Endothelial cell of umbilical vein (primary cell): ENCODE results near the gene TXNRD1. TPM values are rescaled to one million over a fixed set of nuclear protein-coding genes. Genes with fewer than 3 reads are reported as not detected.

Experiments used
- BruUV-seq: library from RNA; stranded (reverse); fragments of 400-500 nt; replicated peaks from 2 replicates; lab custom pipeline; 2021; lab: Mats Ljungman, UMichigan
- CTCF ChIA-PET: fragments of 300-600, 350-600 bp; sonication (Branson Sonifier 250); formaldehyde crosslinking; loops from one replicate; lab custom pipeline; 2021; ENCODE audit warnings: antibody characterized with exemption, inconsistent platforms; lab: Charles Lee
- POLR2A ChIA-PET: fragments of 300-600, 350-600 bp; sonication (Branson Sonifier 250); formaldehyde crosslinking; loops from one replicate; lab custom pipeline; 2021; ENCODE audit warnings: antibody characterized with exemption, inconsistent platforms; lab: Charles Lee
- DNase-seq: peaks from one replicate; pipeline ENCODE4 v3.0.0-alpha.2; 2011; ENCODE audit warnings: low read depth, low spot score
- FAIRE-seq: peaks from 2 replicates; lab custom pipeline; 2011; peaks lifted over from hg19 to GRCh38; lab: Jason Lieb, UNC
- H2AFZ ChIP-seq: 2 replicates; pipeline ENCODE4 v1.6.0; 2012; ENCODE audit warnings: low read depth, low read length, control low read depth, inconsistent platforms
- H3K27ac ChIP-seq: 2 replicates; pipeline ENCODE4 v1.5.1; 2011; ENCODE audit warnings: low read depth, mild to moderate bottlenecking, control low read depth, low read length, moderate library complexity; ENCODE audit not compliant: insufficient read depth
- H3K27me3 ChIP-seq, 2 experiments: 2 replicates each; pipeline versions ENCODE4 v1.6.0 to v1.6.1; 2011; ENCODE audit warnings: low read length in 2 of 2, mixed read lengths in 1 of 2; ENCODE audit not compliant: control insufficient read depth in 2 of 2, insufficient read depth in 2 of 2
- H3K36me3 ChIP-seq, 2 experiments: 2 replicates in 1 of 2; 3 replicates in 1 of 2; pipeline ENCODE4 v1.5.1; 2011; ENCODE audit warnings: low read length in 2 of 2, mild to moderate bottlenecking in 1 of 2, moderate library complexity in 1 of 2; ENCODE audit not compliant: control insufficient read depth in 2 of 2, insufficient read depth in 2 of 2; ENCODE audit errors: extremely low read depth in 1 of 2
- H3K4me1 ChIP-seq: 3 replicates; pipeline ENCODE4 v1.5.1; 2011; ENCODE audit warnings: mild to moderate bottlenecking, low read length; ENCODE audit not compliant: control insufficient read depth, insufficient read depth; ENCODE audit errors: extremely low read depth
- H3K4me2 ChIP-seq: 2 replicates; pipeline ENCODE4 v1.6.1; 2011; ENCODE audit warnings: low read length, control low read depth, mixed read lengths; ENCODE audit not compliant: insufficient read depth
- H3K4me3 ChIP-seq, 3 experiments: fragments of 200-600 bp in 1 of 3; sonication (generic), shearing (Covaris generic) in 1 of 3; replicated peaks in 1 of 3; 2 replicates each; pipeline ENCODE4 v1.5.1; 2011 to 2016; ENCODE audit warnings: control low read depth in 3 of 3, low read length in 3 of 3, mild to moderate bottlenecking in 2 of 3, inconsistent platforms in 1 of 3, low read depth in 1 of 3, moderate library complexity in 1 of 3; ENCODE audit not compliant: insufficient read depth in 1 of 3
- H3K79me2 ChIP-seq: 2 replicates; pipeline ENCODE4 v1.6.0; 2012; ENCODE audit warnings: low read length, inconsistent platforms; ENCODE audit not compliant: control insufficient read depth, insufficient read depth
- H3K9ac ChIP-seq: replicated peaks from 2 replicates; pipeline ENCODE3; 2011; ENCODE audit warnings: low read length, control low read depth; ENCODE audit not compliant: insufficient read depth; ENCODE audit errors: extremely low read depth
- H3K9me1 ChIP-seq: replicated peaks from 3 replicates; pipeline ENCODE4 v1.6.0; 2011; ENCODE audit warnings: mild to moderate bottlenecking, low read length; ENCODE audit not compliant: control insufficient read depth, insufficient read depth; ENCODE audit errors: extremely low read depth
- H3K9me3 ChIP-seq: replicated peaks from 2 replicates; pipeline ENCODE4 v1.5.1; 2012; ENCODE audit warnings: low read length, inconsistent platforms; ENCODE audit not compliant: control insufficient read depth, insufficient read depth
- H4K20me1 ChIP-seq: replicated peaks from 2 replicates; pipeline ENCODE3; 2011; ENCODE audit warnings: mild to moderate bottlenecking, low read length; ENCODE audit not compliant: control insufficient read depth, insufficient read depth; ENCODE audit errors: extremely low read depth
- EZH2 ChIP-seq: IDR thresholded peaks from 2 replicates; pipeline ENCODE4 v1.6.1; 2012; ENCODE audit warnings: borderline replicate concordance, low read depth, mild to moderate bottlenecking, moderate library complexity, low read length, inconsistent platforms; ENCODE audit not compliant: severe bottlenecking
- FOS ChIP-seq: IDR thresholded peaks from 2 replicates; pipeline ENCODE4 v1.6.1; 2011; ENCODE audit warnings: mild to moderate bottlenecking, low read length, moderate library complexity, borderline replicate concordance; ENCODE audit not compliant: insufficient read depth
- GATA2 ChIP-seq: IDR thresholded peaks from 2 replicates; pipeline ENCODE4 v1.7.0; 2011; ENCODE audit warnings: low read depth, mild to moderate bottlenecking, moderate library complexity, mixed read lengths, low read length; ENCODE audit not compliant: insufficient read length, insufficient read depth
- JUN ChIP-seq: IDR thresholded peaks from 2 replicates; pipeline ENCODE4 v1.6.1; 2011; ENCODE audit warnings: borderline replicate concordance, low read depth; ENCODE audit not compliant: insufficient read length, insufficient read depth
- MYC ChIP-seq: IDR thresholded peaks from one replicate; pipeline ENCODE4 v1.6.1; 2011; ENCODE audit warnings: mild to moderate bottlenecking, low read depth, low read length
- POLR2A ChIP-seq: IDR thresholded peaks from 2 replicates; pipeline ENCODE4 v1.6.1; 2012; ENCODE audit warnings: low read depth, mild to moderate bottlenecking, control low read depth, low read length
- POLR2AphosphoS5 ChIP-seq: IDR thresholded peaks from 2 replicates; pipeline ENCODE4 v1.6.1; 2012; ENCODE audit warnings: low read depth, mild to moderate bottlenecking, control low read depth, low read length, moderate library complexity; ENCODE audit not compliant: insufficient read depth
- dilution Hi-C: fragments of 300-500 bp; cut with MboI; formaldehyde crosslinking; loops from one replicate; pipeline ENCODE4 v1.15.0; 2019; ENCODE audit warnings: low sequenced_read_pairs; ENCODE audit not compliant: extremely low pct_ligation_motif_present
- intact Hi-C: fragments of 100-400 bp; cut with micrococcal nuclease; formaldehyde crosslinking; loops from one replicate; pipeline ENCODE4 v1.10.0; 2022
- polyA plus RNA-seq, 4 experiments: library from polyadenylated mRNA; depleted of rRNA in 3 of 4; stranded (reverse) in 3 of 4; unstranded in 1 of 4; fragments of >200 nt; gene quantifications; 2 replicates each; pipeline versions ENCODE4 v1.2.1 to v1.2.3, GENCODE V29; 2011 to 2012; ENCODE audit warnings: missing spikeins in 1 of 4
- total RNA-seq: library from RNA; stranded (reverse); gene quantifications from 2 replicates; pipeline ENCODE4 v1.2.3, GENCODE V29; 2021
- TF ChIP-seq, protein P1 (sequence below): IDR thresholded peaks from 2 replicates; pipeline ENCODE4 v1.6.1; 2011; ENCODE audit not compliant: insufficient read depth, insufficient read length
- TF ChIP-seq, protein P2 (sequence below), 2 donors: IDR thresholded peaks; 1 replicate in 1 of 2; 2 replicates in 1 of 2; pipeline ENCODE4 v1.5.1; 2011; ENCODE audit warnings: low read length in 2 of 2, mild to moderate bottlenecking in 2 of 2, moderate library complexity in 2 of 2, control low read depth in 1 of 2, inconsistent platforms in 1 of 2, low read depth in 1 of 2; ENCODE audit not compliant: insufficient read depth in 1 of 2; ENCODE audit errors: extremely low read depth in 1 of 2

TXNRD1 gene
- total and polyA plus RNA-seq, 2 donors (not counting 3 experiments of a cell fraction or from before 2014, with no cell fraction given), result 309 to 566 TPM

DNA sequence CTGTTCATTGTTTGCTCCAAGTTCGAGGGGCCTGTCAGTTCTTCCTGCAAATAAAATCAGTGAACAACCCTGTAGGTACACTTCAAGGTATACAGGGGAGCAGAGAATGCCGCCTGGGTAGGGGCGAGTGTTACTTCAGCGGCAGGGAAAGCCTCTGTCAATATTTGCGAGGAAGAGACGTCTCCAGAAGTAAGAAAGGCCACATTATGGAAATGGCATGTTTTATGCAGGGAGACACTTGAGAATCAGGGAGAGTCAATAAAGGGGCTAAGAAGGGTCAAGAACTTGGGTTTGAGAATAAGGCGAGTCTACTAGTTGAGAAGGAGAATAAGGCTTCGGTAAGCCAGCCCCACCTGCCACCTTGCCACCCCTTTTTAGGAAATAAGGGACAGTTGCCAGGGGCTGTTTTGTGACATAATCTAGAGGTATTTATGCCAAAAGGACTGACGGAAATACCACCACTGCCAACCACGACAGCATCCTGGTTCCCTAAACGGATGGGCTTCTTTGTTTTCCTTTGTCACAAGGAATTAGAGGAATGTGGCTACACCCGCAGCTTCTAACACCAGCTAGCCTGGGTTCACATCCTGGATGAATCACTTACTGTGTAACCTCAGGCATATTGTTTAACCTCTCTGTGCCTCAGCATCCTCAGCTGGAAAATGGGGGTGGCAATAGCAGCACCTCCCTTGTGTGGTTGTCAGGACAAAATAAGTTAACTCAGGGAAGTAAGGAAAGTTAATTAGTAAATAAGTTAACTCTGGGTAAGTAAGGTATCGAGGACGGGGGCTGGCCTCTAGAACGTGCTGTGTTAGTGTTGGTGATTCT lies 155.7 kb downstream of the TXNRD1 start:
- no TSS peak for BruUV-seq
- Histone ChIP-seq H3K27me3 (no peaks in the 10 kb centered on the region), H4K20me1 (no peaks in the 10 kb centered on the region), H3K9ac (peak overlapping the region; percentile 8), H3K4me1 (peaks cover 20% of the 10 kb centered on the region), H3K9me1 (no peaks in the 10 kb centered on the region), H3K4me3 (no peak overlapping the region), H3K4me2 (peak overlapping the region; percentile 35), H2AFZ (peak overlapping the region; percentile 7), H3K9me3 (peaks cover 3% of the 10 kb centered on the region), H3K36me3 (no peaks in the 10 kb centered on the region), H3K79me2 (no peaks in the 10 kb centered on the region), H3K27ac (peak overlapping the region; percentile 73)
- DNase-seq (peak; percentile 62), FAIRE-seq (peak; percentile 98)
- ChIA-PET POLR2A (no interaction called here), CTCF (interaction anchor here (2.7 kb wide), 1 partner anchor 10 kb away, joined by 28 read pairs; no protein-coding TSS in a partner anchor)
- intact Hi-C loops (loop anchor here (5.0 kb wide), 1 partner anchor 586 kb away; the partner anchor contains the start of gene SLC41A2), dilution Hi-C loops (no loop called here)
- TF ChIP-seq FOS, result peak; percentile 70
- TF ChIP-seq POLR2AphosphoS5, result peak; percentile 89
- TF ChIP-seq GATA2, result no peak
- peak; percentile 41 for TF ChIP-seq POLR2A
- TF ChIP-seq MYC, result no peak
- TF ChIP-seq, protein P1, sequence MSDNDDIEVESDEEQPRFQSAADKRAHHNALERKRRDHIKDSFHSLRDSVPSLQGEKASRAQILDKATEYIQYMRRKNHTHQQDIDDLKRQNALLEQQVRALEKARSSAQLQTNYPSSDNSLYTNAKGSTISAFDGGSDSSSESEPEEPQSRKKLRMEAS, result no peak
- TF ChIP-seq, protein P2, sequence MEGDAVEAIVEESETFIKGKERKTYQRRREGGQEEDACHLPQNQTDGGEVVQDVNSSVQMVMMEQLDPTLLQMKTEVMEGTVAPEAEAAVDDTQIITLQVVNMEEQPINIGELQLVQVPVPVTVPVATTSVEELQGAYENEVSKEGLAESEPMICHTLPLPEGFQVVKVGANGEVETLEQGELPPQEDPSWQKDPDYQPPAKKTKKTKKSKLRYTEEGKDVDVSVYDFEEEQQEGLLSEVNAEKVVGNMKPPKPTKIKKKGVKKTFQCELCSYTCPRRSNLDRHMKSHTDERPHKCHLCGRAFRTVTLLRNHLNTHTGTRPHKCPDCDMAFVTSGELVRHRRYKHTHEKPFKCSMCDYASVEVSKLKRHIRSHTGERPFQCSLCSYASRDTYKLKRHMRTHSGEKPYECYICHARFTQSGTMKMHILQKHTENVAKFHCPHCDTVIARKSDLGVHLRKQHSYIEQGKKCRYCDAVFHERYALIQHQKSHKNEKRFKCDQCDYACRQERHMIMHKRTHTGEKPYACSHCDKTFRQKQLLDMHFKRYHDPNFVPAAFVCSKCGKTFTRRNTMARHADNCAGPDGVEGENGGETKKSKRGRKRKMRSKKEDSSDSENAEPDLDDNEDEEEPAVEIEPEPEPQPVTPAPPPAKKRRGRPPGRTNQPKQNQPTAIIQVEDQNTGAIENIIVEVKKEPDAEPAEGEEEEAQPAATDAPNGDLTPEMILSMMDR (IDR thresholded peaks at IDR 0.05; ENCODE audit: extremely low read depth in 1 of 2, insufficient read depth in 1 of 2, low read depth in 1 of 2, low read length in 2 of 2), result no peak
- no peak for TF ChIP-seq EZH2
- TF ChIP-seq JUN, result peak; percentile 83
